NCI-H82 treated with DMSO at 0.1 percent for 48 hours (cell line): ENCODE measurements around the gene SORCS2.

Source experiments
- DNase-seq: peaks from one replicate; lab custom pipeline; 2025; ENCODE audit not compliant: unreplicated experiment; lab: John Stamatoyannopoulos, UW

The SORCS2 gene

GRCh38 chr4:7192252-7193029 is at the start of gene SORCS2:
SORCS2 (plus strand) TSS chr4:7192538.
- peak; percentile 26 for DNase-seq

GRCh38 chr4:7144374-7145290 is 47.7 kb upstream of the SORCS2 start:
- no peak for DNase-seq

- DNase-seq: no peak
Measured at GRCh38 chr4:7145291-7145934, 46.9 kb upstream of the SORCS2 start.

- no peak for DNase-seq
Measured at GRCh38 chr4:7146059-7146785, 46.1 kb upstream of the SORCS2 start.

GRCh38 chr4:7146786-7147115 is 45.6 kb upstream of the SORCS2 start:
- no peak for DNase-seq

- no peak for DNase-seq
Measured at GRCh38 chr4:7147261-7147660, 45.1 kb upstream of the SORCS2 start.

GRCh38 chr4:7147661-7148310 is 44.6 kb upstream of the SORCS2 start:
- no peak for DNase-seq

GRCh38 chr4:7148337-7148736 is 44.0 kb upstream of the SORCS2 start:
- no peak for DNase-seq

GRCh38 chr4:7150036-7150635 is 42.2 kb upstream of the SORCS2 start:
- no peak for DNase-seq

- DNase-seq: no peak
Measured at GRCh38 chr4:7151668-7152227, 40.6 kb upstream of the SORCS2 start.

- no peak for DNase-seq
Measured at GRCh38 chr4:7153711-7154110, 38.6 kb upstream of the SORCS2 start.

GRCh38 chr4:7154351-7154981 is 37.9 kb upstream of the SORCS2 start:
- DNase-seq: no peak

GRCh38 chr4:7155590-7156071 is 36.7 kb upstream of the SORCS2 start:
- DNase-seq: no peak

GRCh38 chr4:7156328-7156727 is 36.0 kb upstream of the SORCS2 start:
- no peak for DNase-seq

GRCh38 chr4:7156761-7157488 is 35.4 kb upstream of the SORCS2 start:
- no peak for DNase-seq

- no peak for DNase-seq
Measured at GRCh38 chr4:7157666-7158065, 34.7 kb upstream of the SORCS2 start.

GRCh38 chr4:7158081-7158750 is 34.1 kb upstream of the SORCS2 start:
- DNase-seq: no peak

GRCh38 chr4:7158991-7159390 is 33.3 kb upstream of the SORCS2 start:
- no peak for DNase-seq
